H9 (cell line): ENCODE measurements around the gene PYGO2. TPM values are rescaled to one million over a fixed set of nuclear protein-coding genes. Genes with fewer than 3 reads are reported as not detected.

Experiments used
- DNase-seq: peaks from one replicate; pipeline ENCODE4 v3.0.0-alpha.2; 2017
- H2AFZ ChIP-seq: one replicate; pipeline ENCODE4 v1.6.1; 2013; ENCODE audit warnings: mild to moderate bottlenecking, low read length, control low read depth, moderate library complexity
- H2AK5ac ChIP-seq: 2 replicates; pipeline ENCODE4 v1.6.1; 2013; ENCODE audit warnings: low read length, control low read depth, mixed read lengths; ENCODE audit not compliant: insufficient read length
- H2BK120ac ChIP-seq: one replicate; pipeline ENCODE4 v1.6.1; 2013; ENCODE audit warnings: low read depth, mild to moderate bottlenecking, low read length, control low read depth, inconsistent platforms; ENCODE audit not compliant: poor library complexity, severe bottlenecking
- H2BK12ac ChIP-seq: 2 replicates; pipeline ENCODE4 v1.6.1; 2013; ENCODE audit warnings: low read length, control low read depth, mixed read lengths, low read depth; ENCODE audit not compliant: insufficient read length
- H2BK15ac ChIP-seq: 2 replicates; pipeline ENCODE4 v1.6.1; 2013; ENCODE audit warnings: low read depth, low read length, control low read depth
- H2BK20ac ChIP-seq: one replicate; pipeline ENCODE4 v1.6.1; 2013; ENCODE audit warnings: low read depth, mild to moderate bottlenecking, low read length, control low read depth, inconsistent platforms; ENCODE audit not compliant: poor library complexity, severe bottlenecking
- H2BK5ac ChIP-seq: 2 replicates; pipeline ENCODE4 v1.6.1; 2013; ENCODE audit warnings: low read length, control low read depth, mixed read lengths; ENCODE audit not compliant: insufficient read length
- H3K14ac ChIP-seq: 2 replicates; pipeline ENCODE4 v1.6.1; 2013; ENCODE audit warnings: low read length, control low read depth; ENCODE audit not compliant: insufficient read depth
- H3K18ac ChIP-seq: 2 replicates; pipeline ENCODE4 v1.6.1; 2013; ENCODE audit warnings: low read depth, mild to moderate bottlenecking, mixed read lengths, low read length, control low read depth; ENCODE audit not compliant: insufficient read length
- H3K23ac ChIP-seq: 2 replicates; pipeline ENCODE4 v1.6.1; 2013; ENCODE audit warnings: low read length, control low read depth, mixed read lengths, low read depth; ENCODE audit not compliant: insufficient read length
- H3K23me2 ChIP-seq: 2 replicates; pipeline ENCODE4 v1.6.1; 2013; ENCODE audit warnings: low read depth, mild to moderate bottlenecking, mixed read lengths, low read length, control low read depth; ENCODE audit not compliant: insufficient read length, poor library complexity, severe bottlenecking
- H3K27ac ChIP-seq: 2 replicates; pipeline ENCODE4 v1.5.1; 2013; ENCODE audit warnings: low read length, control low read depth, mixed read lengths, low read depth; ENCODE audit not compliant: insufficient read length
- H3K27me3 ChIP-seq: 2 replicates; pipeline ENCODE4 v1.6.1; 2013; ENCODE audit warnings: low read length, control low read depth, inconsistent platforms; ENCODE audit not compliant: insufficient read depth
- H3K4ac ChIP-seq: 2 replicates; pipeline ENCODE4 v1.6.1; 2013; ENCODE audit warnings: low read depth, mild to moderate bottlenecking, control low read depth, inconsistent platforms, low read length, moderate library complexity
- H3K4me1 ChIP-seq: 2 replicates; pipeline ENCODE4 v1.6.1; 2013; ENCODE audit warnings: low read length, control low read depth, inconsistent platforms; ENCODE audit not compliant: insufficient read depth
- H3K4me2 ChIP-seq: 2 replicates; pipeline ENCODE4 v1.6.1; 2013; ENCODE audit warnings: low read length, control low read depth, mixed read lengths; ENCODE audit not compliant: insufficient read length, insufficient read depth
- H3K56ac ChIP-seq: 2 replicates; pipeline ENCODE4 v1.6.1; 2013; ENCODE audit warnings: low read depth, mild to moderate bottlenecking, mixed read lengths, low read length, control low read depth; ENCODE audit not compliant: insufficient read length
- H3K79me1 ChIP-seq: 2 replicates; pipeline ENCODE4 v1.6.1; 2013; ENCODE audit warnings: low read depth, mild to moderate bottlenecking, moderate library complexity, low read length, control low read depth, inconsistent platforms; ENCODE audit not compliant: insufficient read depth, poor library complexity, severe bottlenecking
- H3K79me2 ChIP-seq: 2 replicates; pipeline ENCODE4 v1.6.1; 2013; ENCODE audit warnings: low read length, control low read depth, inconsistent platforms; ENCODE audit not compliant: insufficient read depth
- H3K9ac ChIP-seq: 2 replicates; pipeline ENCODE4 v1.6.1; 2013; ENCODE audit warnings: low read length, control low read depth, mixed read lengths; ENCODE audit not compliant: insufficient read length; ENCODE audit errors: extremely low read depth
- H3K9me3 ChIP-seq: one replicate; pipeline ENCODE4 v1.6.1; 2013; ENCODE audit warnings: low read depth, low read length, inconsistent platforms; ENCODE audit not compliant: control insufficient read depth
- H3T11ph ChIP-seq: one replicate; pipeline ENCODE4 v1.6.1; 2013; ENCODE audit warnings: mild to moderate bottlenecking, low read length, control low read depth, inconsistent platforms
- H4K20me1 ChIP-seq: one replicate; pipeline ENCODE4 v1.6.1; 2013; ENCODE audit not compliant: control insufficient read depth, insufficient read length, insufficient read depth
- H4K5ac ChIP-seq: 2 replicates; pipeline ENCODE4 v1.6.1; 2013; ENCODE audit warnings: low read depth, mild to moderate bottlenecking, mixed read lengths, low read length, control low read depth; ENCODE audit not compliant: insufficient read length
- H4K8ac ChIP-seq: replicated peaks from 2 replicates; pipeline ENCODE4 v1.6.1; 2013; ENCODE audit warnings: low read length, control low read depth, mixed read lengths, low read depth; ENCODE audit not compliant: insufficient read length
- H4K91ac ChIP-seq: 2 replicates; pipeline ENCODE4 v1.6.1; 2013; ENCODE audit warnings: low read depth, mild to moderate bottlenecking, moderate library complexity, mixed read lengths, low read length, control low read depth; ENCODE audit not compliant: insufficient read length
- H3K27ac Mint-ChIP-seq, 3 experiments: 2 replicates in 2 of 3; 3 replicates in 1 of 3; pipeline ENCODE4 v1.8.0; 2020 to 2021; ENCODE audit warnings: mixed read lengths in 3 of 3, mild to moderate bottlenecking in 1 of 3, moderate library complexity in 1 of 3
- H3K27me3 Mint-ChIP-seq: 2 replicates; pipeline ENCODE4 v1.8.0; 2021; ENCODE audit warnings: low read depth, mild to moderate bottlenecking, moderate library complexity, mixed read lengths
- H3K36me3 Mint-ChIP-seq, 3 experiments: 2 replicates in 2 of 3; 3 replicates in 1 of 3; pipeline ENCODE4 v1.8.0; 2020 to 2021; ENCODE audit warnings: low read depth in 3 of 3, mixed read lengths in 3 of 3; ENCODE audit not compliant: insufficient read depth in 1 of 3
- H3K4me1 Mint-ChIP-seq, 2 experiments: 2 replicates each; pipeline ENCODE4 v1.8.0; 2020; ENCODE audit warnings: mixed read lengths in 2 of 2
- H3K4me3 Mint-ChIP-seq, 2 experiments: 2 replicates in 1 of 2; 3 replicates in 1 of 2; pipeline ENCODE4 v1.8.0; 2020 to 2021; ENCODE audit warnings: mild to moderate bottlenecking in 2 of 2, mixed read lengths in 2 of 2, moderate library complexity in 1 of 2
- H3K9me3 Mint-ChIP-seq, 2 experiments: 2 replicates in 1 of 2; 3 replicates in 1 of 2; pipeline ENCODE4 v1.8.0; 2020; ENCODE audit warnings: mild to moderate bottlenecking in 2 of 2, mixed read lengths in 2 of 2, moderate library complexity in 1 of 2
- CTCF ChIP-seq: fragments of 200-600 bp; sonication (generic); conservative IDR thresholded peaks from 3 replicates; pipeline ENCODE4 v1.8.0; 2021; ENCODE audit warnings: antibody characterized with exemption, mild to moderate bottlenecking
- WGBS: extraction: QIAGEN DNeasy Blood & Tissue Kit; methylation state at CpG from one replicate; pipeline ENCODE4 v1.1.7; 2013; ENCODE audit warnings: missing lambda C conversion rate, low lambda C conversion rate, mixed read lengths; ENCODE audit not compliant: insufficient read length; ENCODE audit errors: extremely low coverage; 5-methylcytosine and 5-hydroxymethylcytosine counted together
- total RNA-seq: library from RNA; stranded (reverse); gene quantifications from 2 replicates; pipeline ENCODE4 v1.2.1, GENCODE V29; 2021

PYGO2 gene
- total RNA-seq, 1 experiment from 2014 or later: 38.7 TPM

GRCh38 chr1:154969246-154969645 is 7.7 kb upstream of the PYGO2 start:
- Mint-ChIP-seq H3K9me3 (no peaks in the 10 kb centered on the region), H3K27me3 (no peaks in the 10 kb centered on the region), H3K4me1 (peaks cover 40 to 43% of the 10 kb centered on the region in 2 experiments), H3K4me3 (peak overlapping the region in 1 of 2 experiments; percentile 96; a peak in 4 of 5 replicates), H3K36me3 (peaks cover 33 to 50% (median 42%) of the 10 kb centered on the region in 3 experiments), H3K27ac (peak overlapping the region; percentile 33 to 95 (median 50); a peak in 6 of 7 replicates)
- peaks cover 30% of the 10 kb centered on the region for H3K23me2 ChIP-seq
- H3K4ac ChIP-seq: no peak overlapping the region
- H4K5ac ChIP-seq: no peak overlapping the region
- no peak overlapping the region for H2AFZ ChIP-seq
- TF ChIP-seq CTCF: no peak
- no peak overlapping the region for H2AK5ac ChIP-seq
- DNase-seq: no peak
- H3T11ph ChIP-seq: no peak overlapping the region
- no peak overlapping the region for H2BK120ac ChIP-seq
- H4K20me1 ChIP-seq: peaks cover 2% of the 10 kb centered on the region
- H3K27me3 ChIP-seq: no peaks in the 10 kb centered on the region
- H3K9ac ChIP-seq: peak overlapping the region; percentile 59
- WGBS: no CpG with 5 or more reads among the region's 5 CpGs
- H3K79me1 ChIP-seq: peaks cover 7% of the 10 kb centered on the region
- H4K91ac ChIP-seq: no peak overlapping the region
- no peak overlapping the region; the same call in 1 of the 2 replicates for H3K14ac ChIP-seq
- no peak overlapping the region for H2BK12ac ChIP-seq
- H2BK15ac ChIP-seq: no peak overlapping the region
- H3K23ac ChIP-seq: no peak overlapping the region
- no peak overlapping the region for H4K8ac ChIP-seq
- peaks cover 4% of the 10 kb centered on the region; the same call in 1 of the 2 replicates for H3K4me1 ChIP-seq
- H3K18ac ChIP-seq: no peak overlapping the region
- no peaks in the 10 kb centered on the region for H3K9me3 ChIP-seq
- peaks cover 10% of the 10 kb centered on the region; the same call in 1 of the 2 replicates for H3K79me2 ChIP-seq
- no peak overlapping the region for H3K27ac ChIP-seq
- H3K56ac ChIP-seq: no peak overlapping the region
- H3K4me2 ChIP-seq: peak overlapping the region; percentile 77
- H2BK5ac ChIP-seq: no peak overlapping the region
- no peak overlapping the region for H2BK20ac ChIP-seq
